HK-2 (cell line): Measurements from ENCODE around the gene WHRN.

Experiments used
- DNase-seq: peaks from one replicate; pipeline ENCODE4 v3.0.0-alpha.2; 2018; ENCODE audit not compliant: unreplicated experiment

Gene WHRN

GRCh38 chr9:114397848-114398605, 107.2 kb downstream of the WHRN start:
- DNase-seq, result peak; percentile 96

GRCh38 chr9:114397219-114397847, 107.9 kb downstream of the WHRN start:
- DNase-seq, result no peak

GRCh38 chr9:114396558-114397218, 108.6 kb downstream of the WHRN start:
- no peak for DNase-seq

GRCh38 chr9:114395768-114396167, 109.5 kb downstream of the WHRN start:
- no peak for DNase-seq

GRCh38 chr9:114395334-114395617, 110.0 kb downstream of the WHRN start:
- no peak for DNase-seq

- DNase-seq, result no peak
Observed at GRCh38 chr9:114394523-114395333, 110.5 kb downstream of the WHRN start.

- no peak for DNase-seq
Observed at GRCh38 chr9:114392749-114393112, 112.5 kb downstream of the WHRN start.

- no peak for DNase-seq
Observed at GRCh38 chr9:114390952-114391351, 114.3 kb downstream of the WHRN start.

- no peak for DNase-seq
Observed at GRCh38 chr9:114389612-114390368, 115.5 kb downstream of the WHRN start.

GRCh38 chr9:114388764-114389375, 116.4 kb downstream of the WHRN start:
- no peak for DNase-seq

- DNase-seq, result no peak
Observed at GRCh38 chr9:114388357-114388682, 117.0 kb downstream of the WHRN start.

- no peak for DNase-seq
Observed at GRCh38 chr9:114387680-114388356, 117.5 kb downstream of the WHRN start, which contains the start of gene AKNA. Gene AKNA, minus strand, starts transcription at chr9:114387982. Its CDS starts 6,649 bp downstream, at chr9:114381333.

- DNase-seq, result no peak
Observed at GRCh38 chr9:114386886-114387679, 118.2 kb downstream of the WHRN start.

GRCh38 chr9:114386361-114386885, 118.8 kb downstream of the WHRN start:
- no peak for DNase-seq

- DNase-seq, result peak; percentile 74
Observed at GRCh38 chr9:114385397-114386181, 119.7 kb downstream of the WHRN start.

GRCh38 chr9:114384836-114385396, 120.4 kb downstream of the WHRN start:
- no peak for DNase-seq

- DNase-seq, result no peak
Observed at GRCh38 chr9:114384341-114384740, 120.9 kb downstream of the WHRN start.

GRCh38 chr9:114383521-114384231, 121.6 kb downstream of the WHRN start:
- DNase-seq, result no peak
